Measurements from ENCODE around the gene CRYL1.

CRYL1 gene, protein sequence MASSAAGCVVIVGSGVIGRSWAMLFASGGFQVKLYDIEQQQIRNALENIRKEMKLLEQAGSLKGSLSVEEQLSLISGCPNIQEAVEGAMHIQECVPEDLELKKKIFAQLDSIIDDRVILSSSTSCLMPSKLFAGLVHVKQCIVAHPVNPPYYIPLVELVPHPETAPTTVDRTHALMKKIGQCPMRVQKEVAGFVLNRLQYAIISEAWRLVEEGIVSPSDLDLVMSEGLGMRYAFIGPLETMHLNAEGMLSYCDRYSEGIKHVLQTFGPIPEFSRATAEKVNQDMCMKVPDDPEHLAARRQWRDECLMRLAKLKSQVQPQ

GRCh38 chr13:20525601-20526544 is at the start of gene CRYL1:
Gene CRYL1 (minus strand): TSS chr13:20525857. CDS start chr13:20525794, 63 bp downstream.
- peak; percentile 48 for DNase-seq (ENCODE audit: low read depth)

DNA sequence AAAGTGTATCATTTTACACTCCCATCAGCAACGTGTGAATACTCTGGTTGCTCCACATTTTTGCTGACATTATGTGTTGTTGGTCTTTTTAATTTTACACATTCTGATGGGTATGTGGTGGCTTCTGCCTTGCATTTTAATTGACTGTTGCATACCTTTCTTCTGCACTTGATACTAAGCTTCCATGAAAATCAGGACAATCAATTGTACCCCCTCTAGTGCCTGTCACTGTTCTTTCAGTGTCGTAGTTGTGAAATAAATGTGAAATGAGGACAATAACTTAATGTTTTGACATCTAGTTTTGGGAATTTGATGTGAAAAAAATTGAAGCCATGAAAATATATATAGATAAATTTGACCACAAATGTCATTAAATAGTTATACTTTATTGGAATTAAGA is 48.0 kb upstream of the CRYL1 start:
- DNase-seq (ENCODE audit: low read depth): no peak

DNA sequence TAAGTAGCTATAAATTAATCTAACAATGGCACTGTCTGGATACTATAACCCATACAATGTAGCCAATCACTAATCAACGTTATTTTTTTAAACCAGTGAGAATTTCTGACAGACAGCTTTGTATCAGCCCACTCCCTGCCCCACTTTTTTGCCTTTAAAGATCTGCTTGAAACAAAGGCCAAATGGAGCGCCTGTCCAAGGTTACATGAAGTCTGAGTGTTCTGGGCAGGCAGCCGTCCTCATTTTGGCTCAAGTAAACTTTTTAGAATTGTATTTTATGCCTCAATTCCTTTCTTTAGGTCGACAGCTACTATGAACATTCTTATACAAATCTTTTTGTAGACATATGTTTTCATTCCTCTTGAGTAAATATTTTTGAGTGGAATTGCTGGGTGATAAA is 47.5 kb upstream of the CRYL1 start:
- no peak for DNase-seq (ENCODE audit: low read depth)

- no peak for DNase-seq (ENCODE audit: low read depth)
Observed at GRCh38 chr13:20571676-20572075, 46.0 kb upstream of the CRYL1 start.

DNA sequence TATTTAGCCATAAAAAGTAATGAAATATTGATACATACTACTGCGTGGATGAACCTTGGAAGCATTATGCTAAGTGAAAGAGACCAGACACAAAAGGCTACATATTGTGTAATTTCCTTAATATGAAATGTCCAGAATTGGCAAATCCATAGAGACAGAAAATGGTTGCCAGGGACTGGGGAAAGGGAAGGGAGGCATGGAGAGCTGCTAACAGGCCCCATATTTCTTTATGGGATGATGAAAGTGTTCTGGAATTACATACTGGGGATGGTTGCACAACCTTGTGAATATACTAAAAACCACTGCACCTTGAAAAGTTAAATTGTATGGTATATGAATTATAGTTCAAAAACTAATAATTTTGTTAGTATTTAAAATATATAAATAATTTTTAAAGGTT is 44.9 kb upstream of the CRYL1 start:
- no peak for DNase-seq (ENCODE audit: low read depth)

- no peak for DNase-seq (ENCODE audit: low read depth)
Observed at GRCh38 chr13:20567881-20568528, 42.3 kb upstream of the CRYL1 start.

GRCh38 chr13:20566898-20567874 is 41.5 kb upstream of the CRYL1 start, which contains the start of gene IFT88:
Gene IFT88 (plus strand): TSS chr13:20567157. CDS start chr13:20574386, 7,229 bp downstream.
- peak; percentile 68 for DNase-seq (ENCODE audit: low read depth)

DNA sequence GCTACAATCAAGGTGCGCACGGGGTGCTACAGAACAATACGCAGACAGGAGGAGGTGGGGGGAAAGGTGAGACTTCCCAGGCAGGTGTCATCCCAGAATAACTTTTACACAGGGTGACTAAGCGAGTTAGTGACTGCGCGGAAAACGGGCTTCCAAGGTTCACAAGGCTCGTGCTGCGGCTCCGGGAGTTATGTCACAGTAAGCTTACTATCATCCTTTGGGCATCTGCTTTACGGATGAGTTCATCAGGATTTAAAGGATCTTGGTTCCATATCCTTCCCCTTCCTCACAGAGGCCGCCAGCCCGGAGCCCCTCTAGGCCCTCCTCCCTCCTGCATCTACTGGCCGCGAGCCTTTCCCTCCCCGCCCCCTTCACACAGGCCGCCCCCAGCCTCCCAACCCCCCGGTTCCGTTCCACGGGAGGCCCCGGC is 40.8 kb upstream of the CRYL1 start:
- no peak for DNase-seq (ENCODE audit: low read depth)

DNA sequence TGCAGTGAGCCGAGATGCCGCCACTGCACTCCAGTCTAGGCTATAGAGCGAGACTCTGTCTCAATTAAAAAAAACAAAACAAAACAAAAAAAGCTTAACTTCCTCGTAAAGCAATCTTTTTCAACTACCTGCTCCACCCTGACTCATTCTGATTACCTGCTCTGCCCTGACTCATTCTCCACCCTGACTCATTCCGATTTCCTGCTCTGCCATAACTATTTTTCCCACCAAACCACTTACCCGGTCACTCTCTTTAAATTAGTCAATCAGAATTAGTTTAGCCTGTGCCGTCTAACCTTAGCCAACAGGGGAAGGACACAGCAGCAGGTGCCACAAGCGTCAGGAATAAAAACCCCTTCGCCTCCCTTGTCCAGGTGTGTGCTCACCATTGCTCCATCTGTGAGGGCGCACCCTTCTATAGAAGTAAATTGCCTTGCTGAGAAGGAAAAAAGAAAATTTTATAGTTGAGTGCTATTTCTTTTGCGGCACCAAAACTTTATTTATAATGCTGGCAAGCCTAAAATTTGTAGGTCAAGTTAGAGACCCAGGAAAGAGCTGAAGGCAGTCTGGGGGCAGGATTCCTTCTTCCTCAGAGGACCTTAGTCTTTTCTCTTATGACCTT is 39.6 kb upstream of the CRYL1 start:
- no peak for DNase-seq (ENCODE audit: low read depth)

- DNase-seq (ENCODE audit: low read depth): no peak
Observed at GRCh38 chr13:20561741-20562140, 36.1 kb upstream of the CRYL1 start.

GRCh38 chr13:20559659-20560356 is 34.2 kb upstream of the CRYL1 start:
- no peak for DNase-seq (ENCODE audit: low read depth)

DNA sequence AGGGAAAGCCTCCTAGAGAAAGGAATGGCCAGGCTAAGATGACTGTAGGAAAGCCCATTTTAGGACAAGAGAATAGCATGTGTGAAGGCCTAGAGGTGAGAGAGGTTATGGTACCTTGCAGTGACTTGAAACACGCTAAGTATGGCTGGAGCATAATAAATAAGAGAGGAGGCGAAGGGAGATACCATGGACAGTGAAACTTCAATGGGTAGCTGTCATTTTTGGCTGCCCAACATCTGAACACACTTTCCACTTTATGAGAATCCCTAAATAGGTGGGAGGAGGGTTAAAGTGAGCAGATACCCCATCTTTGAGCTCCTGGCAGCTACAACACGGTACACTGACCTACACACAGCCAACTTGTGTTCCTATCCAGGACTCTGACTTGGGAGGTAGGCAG is 33.3 kb upstream of the CRYL1 start:
- DNase-seq (ENCODE audit: low read depth): no peak

- no peak for DNase-seq (ENCODE audit: low read depth)
Observed at GRCh38 chr13:20553311-20553710, 27.7 kb upstream of the CRYL1 start.

DNA sequence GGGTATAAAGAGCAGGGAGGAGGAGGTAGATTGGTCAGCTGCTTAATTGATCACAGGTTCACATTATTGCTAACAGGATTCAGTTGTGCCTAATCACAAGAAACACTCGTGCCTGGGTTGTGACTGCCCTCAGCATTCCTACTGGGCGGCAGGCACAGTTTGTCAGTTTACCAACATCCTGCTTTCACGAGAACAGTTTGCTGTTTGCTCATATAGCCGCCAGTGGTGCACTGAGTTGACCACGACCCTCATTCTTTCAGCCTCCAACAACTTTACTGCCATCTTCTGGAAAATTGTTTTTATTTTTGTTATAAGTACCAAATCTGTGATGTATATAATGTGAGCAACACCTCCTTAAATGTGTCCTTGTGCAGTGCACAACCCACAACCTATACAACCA is 25.1 kb upstream of the CRYL1 start:
- DNase-seq (ENCODE audit: low read depth): no peak

GRCh38 chr13:20547479-20547908 is 21.8 kb upstream of the CRYL1 start:
- DNase-seq (ENCODE audit: low read depth): no peak

DNA sequence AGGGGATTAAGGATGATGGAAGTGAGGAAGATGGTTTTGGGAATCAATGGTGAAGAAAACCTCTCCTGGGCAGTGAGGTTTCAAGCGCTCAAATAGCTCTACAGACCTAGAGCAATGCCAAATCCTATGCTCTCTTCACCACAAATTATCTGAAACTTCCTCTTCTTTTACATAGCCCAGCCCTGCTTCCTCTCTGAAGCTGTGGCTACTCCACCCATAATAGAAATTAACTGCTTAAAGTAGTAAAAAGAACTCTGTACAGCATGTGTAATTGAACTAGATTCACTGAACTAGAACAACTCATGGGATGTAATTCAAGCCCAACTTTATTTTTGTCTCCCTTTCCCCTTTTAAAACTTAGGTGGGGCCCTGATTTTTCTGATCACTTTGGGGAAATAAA is 20.9 kb upstream of the CRYL1 start:
- DNase-seq (ENCODE audit: low read depth): no peak

- DNase-seq (ENCODE audit: low read depth): no peak
Observed at GRCh38 chr13:20544201-20544923, 18.7 kb upstream of the CRYL1 start.

DNA sequence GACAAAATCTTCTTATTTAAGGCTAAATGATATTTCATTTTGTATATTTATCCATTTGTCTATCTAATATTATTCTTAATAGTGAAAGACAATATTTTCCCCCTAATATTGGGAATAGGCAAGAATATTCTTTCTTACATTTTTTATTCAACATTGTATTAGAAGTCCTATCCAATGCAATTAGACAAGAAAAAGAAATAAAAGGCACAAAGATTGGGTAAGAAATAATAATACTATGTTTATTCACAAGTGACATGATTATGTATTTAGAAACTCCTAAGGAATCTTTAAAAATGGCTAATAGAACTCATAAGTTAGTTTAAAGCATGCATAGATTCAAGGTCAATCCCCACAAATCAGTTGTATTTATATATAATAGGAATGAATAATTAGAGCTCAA is 11.3 kb upstream of the CRYL1 start:
- no peak for DNase-seq (ENCODE audit: low read depth)

- DNase-seq (ENCODE audit: low read depth): no peak
Observed at GRCh38 chr13:20534038-20534608, 8.5 kb upstream of the CRYL1 start.
